ENCODE measurements around the gene FOXN4. TPM values are rescaled to one million over a fixed set of nuclear protein-coding genes. Genes with fewer than 3 reads are reported as not detected.

Gene FOXN4
- total and polyA plus RNA-seq, 2 donors (not counting 3 experiments of a cell fraction or from before 2014, with no cell fraction given), result not detected

DNA sequence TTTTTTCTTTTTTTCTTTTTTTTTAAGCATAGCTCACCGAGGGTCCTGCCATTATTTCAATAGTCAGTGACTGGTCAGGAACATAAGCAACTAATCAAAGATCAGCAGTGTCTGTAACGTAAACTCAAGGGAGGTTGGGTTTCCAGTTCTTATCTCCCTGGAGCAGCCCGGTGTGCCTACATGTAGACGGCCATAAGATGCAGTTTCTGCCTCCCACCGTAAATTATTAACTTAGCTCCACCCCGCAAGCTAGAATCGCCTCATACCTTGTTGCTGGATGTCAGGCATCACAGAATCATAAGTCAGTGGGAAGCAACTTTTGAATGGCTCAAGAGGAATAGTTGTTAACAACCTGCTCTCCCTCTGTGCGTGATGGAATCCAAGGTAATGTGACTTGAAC, 38.5 kb upstream of the FOXN4 start, which contains the start of gene MYO1H:
Gene MYO1H, plus strand, starts transcription at position 312 of the 400 bp plus-strand sequence. Its CDS starts 61 bp downstream, at position 373.
- H3K27ac ChIP-seq (ENCODE audit: insufficient read depth, low read depth, low read length), result no peak within 1 kb of the TSS
- TF ChIP-seq POLR2AphosphoS5 (IDR thresholded peaks at IDR 0.05; ENCODE audit: insufficient read depth, low read depth, low read length) (no peak), FOS (IDR thresholded peaks at IDR 0.05; ENCODE audit: borderline replicate concordance, insufficient read depth, low read length) (no peak), MAX (IDR thresholded peaks at IDR 0.05; ENCODE audit: insufficient read depth, insufficient read length) (no peak), MYC (IDR thresholded peaks at IDR 0.05; ENCODE audit: low read depth, low read length) (no peak), EZH2 (IDR thresholded peaks at IDR 0.05; ENCODE audit: borderline replicate concordance, low read depth, low read length, severe bottlenecking) (no peak), POLR2A (IDR thresholded peaks at IDR 0.05; ENCODE audit: low read depth, low read length) (no peak), GATA2 (IDR thresholded peaks at IDR 0.05; ENCODE audit: insufficient read depth, insufficient read length, low read depth, low read length) (no peak), JUN (IDR thresholded peaks at IDR 0.05; ENCODE audit: borderline replicate concordance, insufficient read depth, insufficient read length, low read depth) (no peak)
- TF ChIP-seq, protein P1, sequence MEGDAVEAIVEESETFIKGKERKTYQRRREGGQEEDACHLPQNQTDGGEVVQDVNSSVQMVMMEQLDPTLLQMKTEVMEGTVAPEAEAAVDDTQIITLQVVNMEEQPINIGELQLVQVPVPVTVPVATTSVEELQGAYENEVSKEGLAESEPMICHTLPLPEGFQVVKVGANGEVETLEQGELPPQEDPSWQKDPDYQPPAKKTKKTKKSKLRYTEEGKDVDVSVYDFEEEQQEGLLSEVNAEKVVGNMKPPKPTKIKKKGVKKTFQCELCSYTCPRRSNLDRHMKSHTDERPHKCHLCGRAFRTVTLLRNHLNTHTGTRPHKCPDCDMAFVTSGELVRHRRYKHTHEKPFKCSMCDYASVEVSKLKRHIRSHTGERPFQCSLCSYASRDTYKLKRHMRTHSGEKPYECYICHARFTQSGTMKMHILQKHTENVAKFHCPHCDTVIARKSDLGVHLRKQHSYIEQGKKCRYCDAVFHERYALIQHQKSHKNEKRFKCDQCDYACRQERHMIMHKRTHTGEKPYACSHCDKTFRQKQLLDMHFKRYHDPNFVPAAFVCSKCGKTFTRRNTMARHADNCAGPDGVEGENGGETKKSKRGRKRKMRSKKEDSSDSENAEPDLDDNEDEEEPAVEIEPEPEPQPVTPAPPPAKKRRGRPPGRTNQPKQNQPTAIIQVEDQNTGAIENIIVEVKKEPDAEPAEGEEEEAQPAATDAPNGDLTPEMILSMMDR (IDR thresholded peaks at IDR 0.05; ENCODE audit: extremely low read depth in 1 of 2, insufficient read depth in 1 of 2, low read depth in 1 of 2, low read length in 2 of 2), result no peak

More for the DNA sequence above, 38.5 kb upstream of the FOXN4 start, which contains the start of gene MYO1H:
- no TSS peak for BruUV-seq (replicated peaks)
- no peaks in the 10 kb centered on the region for H3K36me3 ChIP-seq (ENCODE audit: control insufficient read depth in 2 of 2, extremely low read depth in 1 of 2, insufficient read depth in 2 of 2, low read length in 2 of 2)
- intact Hi-C loops (cut with micrococcal nuclease) (no loop called here), dilution Hi-C loops (cut with MboI; ENCODE audit: extremely low pct_ligation_motif_present, low sequenced_read_pairs) (no loop called here)
- no peak within 1 kb of the TSS for H3K4me3 ChIP-seq (replicated peaks in 1 of 3; ENCODE audit: insufficient read depth in 1 of 3, low read depth in 1 of 3, low read length in 3 of 3)
- no peak within 1 kb of the TSS for H3K9ac ChIP-seq (replicated peaks; ENCODE audit: extremely low read depth, insufficient read depth, low read length)
- ChIA-PET CTCF (no interaction called here), POLR2A (no interaction called here)
- no peaks in the 10 kb centered on the region for H3K9me1 ChIP-seq (replicated peaks; ENCODE audit: control insufficient read depth, extremely low read depth, insufficient read depth, low read length)
- H3K79me2 ChIP-seq (ENCODE audit: control insufficient read depth, insufficient read depth, low read length), result no peaks in the 10 kb centered on the region
- H3K4me2 ChIP-seq (ENCODE audit: insufficient read depth, low read length), result no peak within 1 kb of the TSS
- no peak for FAIRE-seq
- no peaks in the 10 kb centered on the region for H3K4me1 ChIP-seq (ENCODE audit: control insufficient read depth, extremely low read depth, insufficient read depth, low read length)
- no peaks in the 10 kb centered on the region for H4K20me1 ChIP-seq (replicated peaks; ENCODE audit: control insufficient read depth, extremely low read depth, insufficient read depth, low read length)
- H3K27me3 ChIP-seq (ENCODE audit: control insufficient read depth in 2 of 2, insufficient read depth in 2 of 2, low read length in 2 of 2), result no peaks in the 10 kb centered on the region
- no peak for DNase-seq (ENCODE audit: low read depth, low spot score)
- no peaks in the 10 kb centered on the region for H3K9me3 ChIP-seq (replicated peaks; ENCODE audit: control insufficient read depth, insufficient read depth, low read length)
- H2AFZ ChIP-seq (ENCODE audit: low read depth, low read length), result no peak within 1 kb of the TSS

Data from endothelial cell of umbilical vein (primary cell).